GM12872 (cell line): ENCODE measurements around the gene TRAPPC2.

ENCODE experiments used
- TF ChIP-seq, protein P1 (sequence below): IDR thresholded peaks from 3 replicates; pipeline ENCODE4 v1.5.1; 2011; ENCODE audit warnings: low read depth, mild to moderate bottlenecking, low read length, moderate library complexity; ENCODE audit not compliant: insufficient read depth

The TRAPPC2 gene

DNA sequence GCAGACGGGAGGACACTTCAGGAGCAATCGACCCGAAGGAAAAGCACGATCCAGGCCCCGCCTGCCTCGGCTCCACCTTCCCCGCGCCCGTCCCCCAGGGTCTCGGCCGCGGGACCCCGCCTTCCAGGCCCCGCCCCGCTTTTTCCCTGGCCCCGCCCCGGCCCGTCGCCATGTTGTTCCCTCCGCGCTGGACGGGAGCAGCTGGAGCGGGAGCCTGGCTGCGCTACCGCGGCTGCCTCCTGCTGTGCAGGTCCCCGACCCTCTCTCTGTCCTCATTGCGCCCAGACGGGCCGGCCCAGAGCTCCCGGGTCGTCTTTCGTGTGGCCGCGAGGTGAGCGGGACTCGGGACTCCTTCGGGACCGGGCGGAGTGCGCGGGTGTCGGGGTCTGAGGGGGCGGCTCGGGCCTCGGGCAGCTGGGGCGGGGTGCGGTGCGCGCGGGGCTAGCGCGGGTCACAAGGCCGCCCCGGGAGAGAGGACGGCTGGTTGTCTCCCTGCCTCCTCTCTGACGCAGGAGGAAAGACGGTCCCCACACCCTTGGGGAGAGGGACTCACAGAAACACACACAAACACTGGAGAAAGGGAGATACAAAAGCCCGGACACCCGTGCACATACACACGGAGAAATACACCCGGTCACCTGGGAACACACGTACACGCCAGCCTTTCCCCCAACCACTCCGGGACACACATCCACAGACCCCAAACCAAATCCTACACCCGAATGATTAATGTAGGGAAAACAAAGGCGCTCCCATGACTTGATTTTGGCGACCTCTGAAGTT lies 45.3 kb downstream of the TRAPPC2 start, which contains the start of gene RAB9A:
TSS of gene RAB9A (plus strand) at position 171 of the 783 bp plus-strand sequence. CDS start 19,619 bp downstream, outside the sequence.
- TF ChIP-seq, protein P1, sequence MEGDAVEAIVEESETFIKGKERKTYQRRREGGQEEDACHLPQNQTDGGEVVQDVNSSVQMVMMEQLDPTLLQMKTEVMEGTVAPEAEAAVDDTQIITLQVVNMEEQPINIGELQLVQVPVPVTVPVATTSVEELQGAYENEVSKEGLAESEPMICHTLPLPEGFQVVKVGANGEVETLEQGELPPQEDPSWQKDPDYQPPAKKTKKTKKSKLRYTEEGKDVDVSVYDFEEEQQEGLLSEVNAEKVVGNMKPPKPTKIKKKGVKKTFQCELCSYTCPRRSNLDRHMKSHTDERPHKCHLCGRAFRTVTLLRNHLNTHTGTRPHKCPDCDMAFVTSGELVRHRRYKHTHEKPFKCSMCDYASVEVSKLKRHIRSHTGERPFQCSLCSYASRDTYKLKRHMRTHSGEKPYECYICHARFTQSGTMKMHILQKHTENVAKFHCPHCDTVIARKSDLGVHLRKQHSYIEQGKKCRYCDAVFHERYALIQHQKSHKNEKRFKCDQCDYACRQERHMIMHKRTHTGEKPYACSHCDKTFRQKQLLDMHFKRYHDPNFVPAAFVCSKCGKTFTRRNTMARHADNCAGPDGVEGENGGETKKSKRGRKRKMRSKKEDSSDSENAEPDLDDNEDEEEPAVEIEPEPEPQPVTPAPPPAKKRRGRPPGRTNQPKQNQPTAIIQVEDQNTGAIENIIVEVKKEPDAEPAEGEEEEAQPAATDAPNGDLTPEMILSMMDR = no peak

DNA sequence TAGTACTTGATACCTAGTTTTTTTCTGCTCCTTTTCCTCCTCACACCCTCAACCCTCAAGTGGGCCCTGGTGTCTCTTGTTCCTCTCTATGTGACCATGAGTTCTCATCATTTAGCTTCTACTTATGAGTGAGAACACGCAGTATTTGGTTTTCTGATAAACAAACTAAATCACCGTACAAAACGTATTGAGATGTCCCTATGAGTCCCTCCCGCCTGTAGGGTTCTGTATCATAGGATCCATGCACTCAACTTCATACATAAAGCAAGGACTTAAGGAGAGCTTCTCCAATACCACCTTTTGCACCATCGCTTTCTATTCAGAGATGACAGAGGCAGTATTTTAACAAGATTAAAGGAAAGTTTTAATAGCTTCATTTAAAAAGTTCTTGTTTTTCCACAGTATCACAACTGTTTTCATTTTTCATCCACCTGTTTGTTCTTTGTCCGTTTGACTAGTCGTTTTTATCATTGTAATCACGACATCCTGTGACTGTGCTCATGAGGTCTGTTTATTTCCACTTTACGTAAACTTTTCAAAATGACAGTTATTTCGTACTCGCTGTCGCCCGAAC lies 45.9 kb downstream of the TRAPPC2 start:
- TF ChIP-seq, protein P1 = no peak

DNA sequence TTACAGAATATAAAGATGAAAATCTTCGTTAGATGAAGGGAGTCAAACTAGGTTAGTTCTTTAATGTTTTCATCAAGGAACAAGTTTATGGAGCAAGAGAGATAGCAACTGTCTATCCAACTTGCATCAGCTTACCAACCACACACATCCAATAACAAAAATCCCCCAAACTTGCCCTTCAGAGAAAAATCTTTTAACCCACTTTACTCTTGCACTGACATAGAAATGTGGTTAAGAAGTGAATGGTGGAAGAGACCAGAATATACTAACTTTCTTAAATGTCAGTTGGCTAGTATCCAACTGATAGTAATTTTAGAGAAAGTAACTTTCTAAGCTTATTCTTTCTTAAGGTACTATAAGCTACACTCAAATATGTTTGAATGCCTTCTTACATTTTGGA lies 47.2 kb downstream of the TRAPPC2 start:
- TF ChIP-seq, protein P1 = no peak

DNA sequence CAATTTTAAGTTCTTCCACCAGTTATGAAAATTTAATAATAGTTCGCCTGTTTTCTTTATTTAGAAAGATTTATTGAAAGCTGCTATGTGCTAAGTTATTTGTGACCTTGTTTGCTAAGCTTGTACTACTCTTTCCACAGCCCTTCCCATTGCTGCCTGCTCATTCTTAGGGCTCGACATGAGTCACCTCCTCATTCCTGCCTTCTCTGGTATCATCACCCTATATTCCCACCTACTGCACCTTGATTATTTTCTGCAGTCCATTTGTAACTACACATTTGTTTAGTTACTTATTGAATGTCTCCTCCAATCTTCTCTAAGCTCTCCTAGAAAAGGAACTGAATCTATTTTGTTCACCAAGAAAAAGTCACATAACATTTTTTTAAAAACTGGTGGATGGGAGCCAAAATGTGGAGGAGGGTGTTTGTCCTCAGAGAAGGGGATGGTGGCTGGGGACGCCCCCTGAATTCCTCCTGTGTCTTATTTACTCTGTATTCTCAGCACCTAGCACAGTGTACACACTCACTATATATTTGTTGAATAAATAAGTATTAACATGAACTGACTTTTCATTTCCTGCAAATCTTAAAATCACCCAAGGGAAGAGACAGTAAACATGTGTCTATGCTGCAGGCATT lies 49.2 kb downstream of the TRAPPC2 start:
- TF ChIP-seq, protein P1 = no peak

DNA sequence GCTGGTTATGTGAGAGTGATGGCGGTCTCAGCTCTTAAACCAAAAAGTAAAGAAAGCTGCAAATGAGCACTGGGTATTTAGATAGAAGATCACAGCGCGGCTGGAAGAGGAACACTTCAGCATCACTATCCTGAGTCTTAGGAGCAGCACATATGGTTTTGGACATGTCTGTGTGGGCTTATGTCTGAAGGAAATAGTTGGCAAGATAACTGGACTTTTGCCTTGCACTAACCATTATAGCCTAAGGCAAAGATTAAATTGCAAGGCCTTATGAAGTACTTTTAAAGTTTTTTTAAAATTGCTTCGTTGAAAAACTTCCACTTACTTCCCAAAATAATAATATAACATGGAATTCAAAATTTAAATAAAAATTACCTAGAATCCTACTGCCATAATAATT lies 50.1 kb downstream of the TRAPPC2 start:
- TF ChIP-seq, protein P1 = no peak

DNA sequence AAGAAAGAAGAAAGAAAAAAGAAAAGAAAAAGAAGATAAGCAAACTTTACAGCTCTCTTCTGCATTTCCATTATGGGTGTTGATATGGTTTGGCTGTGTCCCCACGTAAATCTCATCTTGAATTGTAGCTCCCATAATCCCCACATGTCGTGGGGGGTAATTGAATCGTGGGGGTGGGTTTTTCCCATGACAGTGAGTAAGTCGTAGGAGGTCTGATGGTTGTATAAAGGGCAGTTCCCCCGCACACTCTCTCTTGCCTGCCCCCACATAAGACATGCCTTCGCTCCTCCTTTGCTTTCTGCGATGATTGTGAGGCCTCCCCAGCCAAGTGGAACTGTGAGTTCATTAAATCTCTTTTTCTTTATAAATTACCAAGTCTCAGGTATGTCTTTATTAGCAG lies 52.8 kb downstream of the TRAPPC2 start:
- TF ChIP-seq, protein P1 = no peak

DNA sequence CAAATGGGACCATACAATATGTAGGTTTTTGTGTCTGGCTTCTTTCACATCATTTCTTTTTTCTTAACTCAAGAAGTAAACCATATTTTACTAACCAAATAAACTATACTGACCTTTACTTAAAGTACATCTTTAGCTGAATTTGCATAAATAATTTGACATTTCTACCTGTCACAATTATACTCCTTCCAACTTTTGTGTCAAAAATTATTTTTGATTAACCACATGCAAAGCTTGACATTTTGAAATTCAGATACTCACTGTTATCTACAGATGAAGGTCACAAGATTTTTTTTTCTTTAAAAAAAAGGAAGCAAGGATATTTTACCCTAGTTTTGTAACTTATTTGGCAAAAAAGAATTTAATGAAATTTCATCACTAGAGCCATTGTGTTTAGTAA lies 57.5 kb downstream of the TRAPPC2 start:
- TF ChIP-seq, protein P1 = no peak
